A549 (cell line): ENCODE data around the gene GABRR1.

Source experiments
- EP300 ChIP-seq, 2 experiments: fragments of >200 bp; sonication (Bioruptor Twin); formaldehyde crosslinking; IDR thresholded peaks; 2 replicates in 1 of 2; 3 replicates in 1 of 2; pipeline ENCODE4 v1.6.1; 2016 to 2017
- GATA3 ChIP-seq: IDR thresholded peaks from 2 replicates; pipeline ENCODE4 v1.6.1; 2012; ENCODE audit warnings: borderline replicate concordance
- MYC ChIP-seq: IDR thresholded peaks from 2 replicates; pipeline ENCODE4 v1.6.1; 2012; ENCODE audit warnings: mild to moderate bottlenecking, inconsistent platforms, low read length, improper control_type of control experiment, borderline replicate concordance
- POLR2A ChIP-seq: IDR thresholded peaks from 2 replicates; pipeline ENCODE4 v1.6.1; 2012; ENCODE audit warnings: mild to moderate bottlenecking, low read length
- RCOR1 ChIP-seq: fragments of 150-350 bp; IDR thresholded peaks from 2 replicates; pipeline ENCODE4 v1.6.1; 2014; ENCODE audit warnings: antibody characterized with exemption, low read length, low read depth
- RNF2 ChIP-seq: fragments of 200-600 bp; sonication (generic); IDR thresholded peaks from 2 replicates; pipeline ENCODE4 v1.6.1; 2016; ENCODE audit warnings: low read depth, mild to moderate bottlenecking, antibody characterized with exemption, moderate library complexity, borderline replicate concordance
- TF ChIP-seq, protein P1 (sequence below): fragments of >200 bp; sonication (Bioruptor Twin); formaldehyde crosslinking; IDR thresholded peaks from 3 replicates; pipeline ENCODE4 v1.5.1; 2016
- TF ChIP-seq, protein P2 (sequence below): IDR thresholded peaks from 2 replicates; pipeline ENCODE4 v1.6.1; 2012

DNA sequence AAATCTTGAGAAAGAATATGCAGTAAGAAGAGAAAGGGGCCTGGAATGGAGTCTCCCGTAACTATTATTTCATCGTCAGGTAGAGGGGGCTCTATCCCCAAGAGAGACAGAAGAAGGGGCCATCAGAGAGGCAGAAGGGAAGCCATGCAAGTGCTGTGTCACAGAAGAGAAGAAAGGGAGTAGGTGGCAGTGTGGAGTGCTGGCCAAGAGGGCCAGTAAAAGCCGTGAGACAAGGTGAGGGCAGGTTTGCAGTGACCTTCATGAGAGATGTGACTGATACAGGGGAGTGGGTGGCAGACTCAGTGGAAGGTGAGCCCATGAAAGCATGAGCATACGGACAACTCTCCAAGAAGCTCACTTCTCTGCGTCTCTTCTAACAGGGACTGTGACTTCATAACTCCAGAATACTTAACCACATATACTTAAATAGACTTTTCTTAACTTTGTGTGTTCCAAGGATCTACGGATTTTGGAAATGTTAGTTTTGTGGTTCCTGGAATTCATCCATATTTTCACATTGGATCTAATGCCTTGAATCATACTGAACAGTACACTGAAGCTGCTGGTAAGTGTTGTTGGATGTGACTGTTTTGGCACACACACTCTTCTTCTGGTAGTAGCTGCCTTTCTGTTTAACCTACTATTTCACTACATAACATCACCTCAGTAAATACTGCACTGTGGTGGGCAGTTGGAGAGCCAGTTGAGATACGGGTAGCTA, 55.7 kb downstream of the GABRR1 start:
- TF ChIP-seq POLR2A (no peak), EP300 (IDR thresholded peaks at IDR 0.05) (no peak), MYC (no peak), RCOR1 (no peak), GATA3 (no peak), RNF2 (no peak)
- TF ChIP-seq, protein P1, sequence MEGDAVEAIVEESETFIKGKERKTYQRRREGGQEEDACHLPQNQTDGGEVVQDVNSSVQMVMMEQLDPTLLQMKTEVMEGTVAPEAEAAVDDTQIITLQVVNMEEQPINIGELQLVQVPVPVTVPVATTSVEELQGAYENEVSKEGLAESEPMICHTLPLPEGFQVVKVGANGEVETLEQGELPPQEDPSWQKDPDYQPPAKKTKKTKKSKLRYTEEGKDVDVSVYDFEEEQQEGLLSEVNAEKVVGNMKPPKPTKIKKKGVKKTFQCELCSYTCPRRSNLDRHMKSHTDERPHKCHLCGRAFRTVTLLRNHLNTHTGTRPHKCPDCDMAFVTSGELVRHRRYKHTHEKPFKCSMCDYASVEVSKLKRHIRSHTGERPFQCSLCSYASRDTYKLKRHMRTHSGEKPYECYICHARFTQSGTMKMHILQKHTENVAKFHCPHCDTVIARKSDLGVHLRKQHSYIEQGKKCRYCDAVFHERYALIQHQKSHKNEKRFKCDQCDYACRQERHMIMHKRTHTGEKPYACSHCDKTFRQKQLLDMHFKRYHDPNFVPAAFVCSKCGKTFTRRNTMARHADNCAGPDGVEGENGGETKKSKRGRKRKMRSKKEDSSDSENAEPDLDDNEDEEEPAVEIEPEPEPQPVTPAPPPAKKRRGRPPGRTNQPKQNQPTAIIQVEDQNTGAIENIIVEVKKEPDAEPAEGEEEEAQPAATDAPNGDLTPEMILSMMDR: no peak
- TF ChIP-seq, protein P2, sequence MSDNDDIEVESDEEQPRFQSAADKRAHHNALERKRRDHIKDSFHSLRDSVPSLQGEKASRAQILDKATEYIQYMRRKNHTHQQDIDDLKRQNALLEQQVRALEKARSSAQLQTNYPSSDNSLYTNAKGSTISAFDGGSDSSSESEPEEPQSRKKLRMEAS: no peak
